ENCODE measurements around the gene PGBD5. TPM values are rescaled to one million over a fixed set of nuclear protein-coding genes. Genes with fewer than 3 reads are reported as not detected.

The PGBD5 gene
- total RNA-seq, 2 experiments from 2014 or later, result not detected

DNA sequence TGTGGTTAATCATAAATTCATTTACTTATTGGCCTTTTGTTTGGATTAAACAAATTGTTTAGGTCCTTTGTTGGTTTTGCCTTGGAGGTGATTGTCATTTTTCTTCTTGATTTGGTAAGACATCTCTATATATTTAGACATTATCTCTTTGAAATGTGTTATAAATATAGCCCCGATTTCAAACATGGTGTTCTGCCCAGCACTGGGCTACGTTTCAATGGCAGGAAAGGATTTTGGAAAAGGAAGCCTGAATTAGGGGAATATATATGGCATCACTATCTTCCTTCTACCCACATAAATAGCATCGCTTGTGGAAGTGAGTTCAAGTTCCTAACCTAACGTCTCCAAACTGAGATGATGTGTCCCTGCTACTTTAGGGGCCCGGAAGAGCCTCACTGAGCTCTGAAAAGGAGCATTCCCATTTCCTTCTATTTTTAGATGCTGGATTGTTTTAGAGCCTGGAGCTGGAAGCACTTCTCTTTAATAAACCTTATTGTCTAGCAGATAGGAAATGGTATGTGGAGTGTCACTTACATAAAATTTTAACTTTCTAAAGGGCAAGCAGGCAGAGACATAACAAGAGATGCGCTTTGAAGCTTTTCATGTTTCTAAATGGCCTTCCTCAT, 39.4 kb downstream of the PGBD5 start:
- ChIA-PET POLR2A (no interaction called here), CTCF (no interaction called here)
- Mint-ChIP-seq H3K4me3 (no peak overlapping the region), H3K27ac (no peak overlapping the region), H3K27me3 (peaks cover under 1% of the 10 kb centered on the region), H3K4me1 (no peaks in the 10 kb centered on the region), H3K9me3 (no peaks in the 10 kb centered on the region), H3K36me3 (ENCODE audit: low read depth) (no peaks in the 10 kb centered on the region)
- DNase-seq, result no peak

DNA sequence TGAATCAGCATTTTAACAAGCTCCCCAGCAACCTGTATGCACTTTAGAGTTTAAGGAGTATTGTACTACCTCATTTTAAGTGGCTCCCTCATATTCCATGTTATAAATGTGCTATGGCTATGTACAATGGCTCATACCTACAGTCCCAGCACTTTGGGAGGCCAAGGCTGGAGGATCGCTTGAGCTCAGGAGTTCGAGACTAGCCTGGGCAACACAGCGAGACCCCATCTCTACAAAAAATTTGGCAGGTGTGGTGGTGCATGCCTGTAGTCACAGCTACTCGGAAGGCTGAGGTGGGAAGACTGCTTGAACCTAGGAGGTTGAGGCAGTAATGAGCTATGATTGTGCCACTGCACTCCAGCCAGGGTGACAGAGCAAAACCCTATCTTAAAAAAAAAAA, 40.2 kb downstream of the PGBD5 start:
- Mint-ChIP-seq H3K9me3 (no peaks in the 10 kb centered on the region), H3K36me3 (ENCODE audit: low read depth) (no peaks in the 10 kb centered on the region), H3K4me3 (no peak overlapping the region), H3K27ac (no peak overlapping the region), H3K27me3 (peaks cover 2% of the 10 kb centered on the region), H3K4me1 (no peaks in the 10 kb centered on the region)
- POLR2A ChIA-PET, result no interaction called here
- no peak for DNase-seq
- CTCF ChIA-PET, result no interaction called here

DNA sequence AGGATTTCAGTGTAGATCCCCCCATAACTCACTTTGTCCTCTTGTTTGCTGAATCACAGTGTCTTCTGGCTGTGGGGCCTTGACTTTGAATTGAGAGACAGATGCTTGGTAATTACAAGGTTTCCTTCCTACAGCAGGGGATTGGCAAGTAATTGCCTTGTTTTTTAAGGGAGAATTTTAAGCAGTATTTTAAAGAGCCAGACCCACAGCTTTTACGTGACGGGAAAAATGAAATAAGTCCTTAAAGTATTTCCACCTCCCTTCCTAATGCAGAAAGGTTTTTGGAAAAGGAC, 41.0 kb downstream of the PGBD5 start:
- peaks cover 2% of the 10 kb centered on the region for H3K27me3 Mint-ChIP-seq
- ChIA-PET CTCF (no interaction called here), POLR2A (no interaction called here)
- H3K9me3 Mint-ChIP-seq, result no peaks in the 10 kb centered on the region
- no peaks in the 10 kb centered on the region for H3K36me3 Mint-ChIP-seq (ENCODE audit: low read depth)
- no peaks in the 10 kb centered on the region for H3K4me1 Mint-ChIP-seq
- H3K27ac Mint-ChIP-seq, result no peak overlapping the region
- H3K4me3 Mint-ChIP-seq, result no peak overlapping the region
- no peak for DNase-seq

DNA sequence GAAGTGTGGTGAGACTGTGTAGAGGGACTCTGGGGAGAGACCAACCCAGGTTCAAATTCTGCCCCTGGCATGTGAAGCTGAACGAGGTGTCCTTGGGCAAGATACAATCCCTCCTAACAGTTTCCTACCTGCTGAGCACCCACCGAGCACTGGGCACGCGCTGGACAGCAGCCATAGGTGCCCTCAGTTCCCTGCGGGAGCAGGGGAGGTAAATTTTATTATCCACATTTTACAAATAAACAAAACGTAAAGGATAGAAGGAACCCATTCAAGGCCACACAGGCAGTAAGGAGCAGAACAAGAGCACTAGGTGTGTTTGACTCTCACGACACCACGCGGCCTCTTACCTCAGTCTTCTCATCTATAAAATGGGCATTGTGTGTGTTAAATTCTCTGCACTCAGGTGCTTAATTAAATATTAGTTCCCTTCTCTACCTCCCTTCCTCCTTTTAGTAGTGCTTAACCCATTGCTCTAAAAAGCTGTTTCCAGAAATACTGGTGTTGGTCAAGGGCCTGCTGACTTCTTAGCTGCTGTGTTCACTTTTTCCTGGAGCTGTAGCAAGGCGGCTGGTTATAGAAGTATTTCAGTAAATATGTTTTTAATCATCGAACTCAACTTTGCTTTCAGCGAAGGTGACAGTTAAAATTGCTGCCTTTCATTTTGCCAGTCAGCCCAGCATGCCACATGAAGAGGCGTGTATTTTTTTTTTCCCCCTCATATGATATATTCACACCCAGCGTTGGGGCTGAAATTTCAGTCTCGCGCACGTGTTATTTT, 41.6 kb downstream of the PGBD5 start:
- peaks cover 3% of the 10 kb centered on the region for H3K9me3 Mint-ChIP-seq
- peaks cover 3% of the 10 kb centered on the region for H3K36me3 Mint-ChIP-seq (ENCODE audit: low read depth)
- POLR2A ChIA-PET, result no interaction called here

DNA sequence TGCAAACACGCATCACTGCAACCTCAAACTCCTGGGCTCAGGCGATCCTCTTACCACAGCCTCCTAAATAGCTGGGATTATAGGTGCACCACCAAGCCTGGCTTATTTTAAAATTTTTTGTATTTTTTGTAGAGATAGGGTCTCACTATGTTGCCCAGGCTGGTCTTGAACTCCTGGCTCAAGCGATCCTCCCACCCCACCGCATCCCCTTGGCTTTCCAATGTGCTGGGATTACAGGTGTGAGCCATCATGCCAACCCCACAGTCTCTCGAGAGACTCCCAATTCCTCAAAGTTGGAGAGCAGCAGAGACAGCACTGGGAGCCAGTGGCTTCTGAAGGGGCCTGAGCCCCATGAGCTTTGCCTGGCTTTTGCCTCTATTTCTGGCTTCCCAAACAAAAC, 42.7 kb downstream of the PGBD5 start:
- no peak for DNase-seq
- Mint-ChIP-seq H3K9me3 (peaks cover 10% of the 10 kb centered on the region), H3K27ac (no peak overlapping the region), H3K36me3 (ENCODE audit: low read depth) (peaks cover 4% of the 10 kb centered on the region), H3K4me3 (no peak overlapping the region), H3K4me1 (no peaks in the 10 kb centered on the region), H3K27me3 (peaks cover 4% of the 10 kb centered on the region)
- ChIA-PET CTCF (no interaction called here), POLR2A (no interaction called here)

More for the DNA sequence above, 41.6 kb downstream of the PGBD5 start:
- DNase-seq, result no peak
- peaks cover 2% of the 10 kb centered on the region for H3K27me3 Mint-ChIP-seq
- H3K4me3 Mint-ChIP-seq, result no peak overlapping the region
- CTCF ChIA-PET, result no interaction called here
- H3K4me1 Mint-ChIP-seq, result no peaks in the 10 kb centered on the region
- H3K27ac Mint-ChIP-seq, result no peak overlapping the region

DNA sequence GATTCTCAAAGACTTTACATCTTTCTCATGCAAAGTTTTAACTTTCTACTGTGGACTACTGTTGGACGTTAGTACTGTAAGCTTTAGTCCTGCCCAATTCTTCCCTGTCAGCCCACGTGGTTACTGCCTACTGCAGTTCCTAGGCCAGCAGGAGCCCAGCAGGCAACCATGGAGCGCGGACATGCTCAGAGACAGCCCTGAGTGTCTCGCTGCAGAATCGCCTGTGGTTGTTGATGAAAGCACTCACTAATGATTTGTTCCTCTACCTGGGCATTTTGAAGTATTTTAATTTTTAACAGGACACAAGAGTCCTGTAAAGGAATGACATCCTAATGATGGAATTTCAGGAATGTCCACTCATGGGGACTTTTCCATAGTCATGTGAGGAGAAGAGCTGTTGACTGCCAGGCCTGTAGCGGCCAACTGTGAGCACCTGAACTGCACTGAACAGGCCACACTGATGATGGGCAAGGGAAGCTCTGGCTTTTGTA, 44.1 kb downstream of the PGBD5 start:
- no peak overlapping the region for H3K27ac Mint-ChIP-seq
- ChIA-PET CTCF (no interaction called here), POLR2A (no interaction called here)
- H3K36me3 Mint-ChIP-seq (ENCODE audit: low read depth), result peaks cover 4% of the 10 kb centered on the region
- H3K4me1 Mint-ChIP-seq, result no peaks in the 10 kb centered on the region
- H3K27me3 Mint-ChIP-seq, result peaks cover 4% of the 10 kb centered on the region
- peaks cover 10% of the 10 kb centered on the region for H3K9me3 Mint-ChIP-seq
- no peak overlapping the region for H3K4me3 Mint-ChIP-seq
- no peak for DNase-seq

DNA sequence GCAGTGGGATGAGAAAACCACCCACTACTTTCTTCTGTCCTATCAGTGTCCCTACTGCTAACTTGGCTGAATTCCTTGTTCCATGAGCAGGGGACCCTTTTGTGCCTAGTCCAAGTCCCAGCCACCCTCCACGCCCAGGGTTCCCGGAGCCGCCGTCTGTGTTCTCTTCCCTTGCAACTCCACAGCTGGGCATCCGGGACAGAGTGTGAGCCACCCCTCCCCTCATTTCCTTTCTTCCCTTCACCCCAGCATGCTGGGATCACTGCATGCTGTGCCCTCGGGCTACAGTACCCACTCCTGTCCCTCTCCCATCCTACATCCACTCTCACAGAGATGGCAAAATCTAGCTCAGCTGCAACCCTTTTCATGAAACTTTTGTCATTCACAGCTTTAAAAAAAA, 44.5 kb downstream of the PGBD5 start:
- no peaks in the 10 kb centered on the region for H3K4me1 Mint-ChIP-seq
- H3K36me3 Mint-ChIP-seq (ENCODE audit: low read depth), result peaks cover 4% of the 10 kb centered on the region
- ChIA-PET CTCF (no interaction called here), POLR2A (no interaction called here)
- no peak overlapping the region for H3K27ac Mint-ChIP-seq
- peaks cover 4% of the 10 kb centered on the region for H3K27me3 Mint-ChIP-seq
- H3K4me3 Mint-ChIP-seq, result no peak overlapping the region
- H3K9me3 Mint-ChIP-seq, result peaks cover 10% of the 10 kb centered on the region
- no peak for DNase-seq

DNA sequence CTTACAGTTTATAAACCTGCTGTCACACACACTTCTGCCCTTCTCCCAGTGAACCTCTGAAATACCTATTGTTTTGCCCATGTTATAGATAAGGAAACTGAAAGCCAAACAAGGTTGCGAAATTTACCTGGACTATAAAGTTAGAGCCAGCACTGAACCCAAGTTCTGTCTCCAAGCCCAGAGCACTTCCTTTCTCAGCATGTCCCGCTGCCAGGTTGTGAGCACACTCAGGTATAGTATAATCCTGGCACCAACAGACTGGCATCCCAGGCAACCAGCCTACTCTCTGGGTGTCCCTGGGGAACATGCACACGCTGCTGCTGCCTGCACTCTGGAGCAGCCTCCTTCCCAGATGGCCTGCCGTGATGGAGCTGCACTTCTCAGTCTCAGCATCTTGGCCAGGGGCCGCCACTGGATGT, 45.1 kb downstream of the PGBD5 start:
- Mint-ChIP-seq H3K27ac (no peak overlapping the region), H3K4me3 (no peak overlapping the region), H3K36me3 (ENCODE audit: low read depth) (peaks cover 4% of the 10 kb centered on the region), H3K9me3 (peaks cover 10% of the 10 kb centered on the region), H3K27me3 (peaks cover 4% of the 10 kb centered on the region), H3K4me1 (no peaks in the 10 kb centered on the region)
- DNase-seq, result no peak
- CTCF ChIA-PET, result no interaction called here
- POLR2A ChIA-PET, result no interaction called here

DNA sequence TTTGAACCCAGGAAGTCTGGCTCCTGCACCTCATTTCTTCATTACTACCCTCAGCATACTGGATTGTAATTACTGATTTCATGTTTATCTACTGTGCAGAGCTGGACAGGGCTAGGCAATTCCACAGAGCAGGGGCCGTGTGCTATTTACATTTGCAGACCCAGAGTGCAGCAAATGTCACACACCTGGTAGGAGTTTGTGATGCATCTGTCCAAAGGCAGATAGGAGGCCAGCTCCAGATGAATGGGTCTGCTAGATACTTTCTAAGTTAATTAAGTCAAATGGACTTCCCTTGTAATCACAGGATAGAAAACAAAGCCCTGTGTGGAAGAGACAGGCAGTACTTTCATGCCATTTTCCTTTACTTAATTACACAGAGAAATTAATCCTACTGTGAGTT, 46.2 kb downstream of the PGBD5 start:
- Mint-ChIP-seq H3K36me3 (ENCODE audit: low read depth) (peaks cover 4% of the 10 kb centered on the region), H3K9me3 (peaks cover 10% of the 10 kb centered on the region), H3K27ac (no peak overlapping the region), H3K4me1 (no peaks in the 10 kb centered on the region), H3K4me3 (no peak overlapping the region), H3K27me3 (peaks cover 6% of the 10 kb centered on the region)
- DNase-seq, result no peak
- POLR2A ChIA-PET, result no interaction called here
- CTCF ChIA-PET, result no interaction called here

DNA sequence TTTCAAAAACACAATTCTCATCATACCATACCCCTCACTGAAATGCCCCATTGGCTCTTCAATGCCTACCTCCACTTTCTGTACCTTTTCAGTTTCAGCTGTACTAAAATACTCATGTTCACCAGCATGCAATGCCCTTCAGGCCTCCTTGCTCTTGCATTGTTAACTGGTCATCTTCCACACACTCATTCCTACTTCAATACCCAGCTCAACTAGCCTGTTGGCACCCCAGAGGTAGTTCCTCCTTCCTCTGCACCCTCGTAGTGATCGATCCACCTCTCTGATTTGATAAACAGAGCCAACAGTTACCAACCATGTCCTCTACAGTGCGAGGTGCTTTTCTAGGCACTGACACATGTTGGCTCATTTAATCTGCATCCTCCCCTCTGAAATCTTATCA, 46.7 kb downstream of the PGBD5 start:
- Mint-ChIP-seq H3K36me3 (ENCODE audit: low read depth) (peaks cover 4% of the 10 kb centered on the region), H3K4me3 (no peak overlapping the region), H3K27me3 (peaks cover 6% of the 10 kb centered on the region), H3K9me3 (peaks cover 10% of the 10 kb centered on the region), H3K27ac (no peak overlapping the region), H3K4me1 (no peaks in the 10 kb centered on the region)
- no peak for DNase-seq
- ChIA-PET POLR2A (no interaction called here), CTCF (no interaction called here)

DNA sequence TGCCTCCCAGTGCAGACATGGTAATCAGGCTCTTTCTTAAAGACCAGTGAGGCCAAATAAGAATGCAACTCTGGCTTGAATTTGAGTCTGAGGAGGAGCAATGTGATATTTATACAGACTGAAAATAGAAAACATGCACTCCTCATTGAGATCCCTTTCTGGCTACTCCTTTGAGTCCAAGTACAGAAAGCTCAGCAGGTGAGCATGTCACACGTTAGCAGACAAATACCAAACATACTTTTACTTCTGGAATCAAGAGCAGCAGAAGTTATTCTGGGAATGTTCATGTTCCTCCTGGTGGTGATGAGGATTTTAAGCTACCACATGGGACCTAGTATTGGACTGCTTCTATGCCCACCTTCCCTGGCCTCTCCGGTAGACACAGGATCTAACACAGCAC, 48.3 kb downstream of the PGBD5 start:
- POLR2A ChIA-PET, result no interaction called here
- Mint-ChIP-seq H3K27me3 (peaks cover 6% of the 10 kb centered on the region), H3K9me3 (peaks cover 10% of the 10 kb centered on the region), H3K4me3 (no peak overlapping the region), H3K27ac (no peak overlapping the region), H3K4me1 (no peaks in the 10 kb centered on the region), H3K36me3 (ENCODE audit: low read depth) (peaks cover 4% of the 10 kb centered on the region)
- CTCF ChIA-PET, result no interaction called here
- DNase-seq, result no peak

DNA sequence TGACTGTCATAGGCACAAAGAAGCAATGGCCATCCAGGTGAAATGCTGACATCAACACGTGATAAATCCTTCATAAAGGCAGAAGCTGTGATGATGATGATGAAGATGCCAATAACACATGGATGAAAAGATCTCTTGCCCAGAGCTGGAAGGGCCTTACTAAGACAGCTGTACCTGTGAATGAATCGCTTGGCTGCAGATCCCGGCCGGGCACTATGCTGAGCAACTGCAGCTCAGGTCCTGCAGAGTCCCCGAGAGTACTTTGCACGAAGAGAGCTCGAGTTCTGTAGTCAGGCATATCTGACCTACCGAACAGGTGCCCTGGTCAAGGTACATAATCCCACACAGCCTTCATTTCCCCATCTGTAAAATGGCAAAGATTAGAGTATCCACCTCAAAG, 48.8 kb downstream of the PGBD5 start:
- peaks cover 10% of the 10 kb centered on the region for H3K9me3 Mint-ChIP-seq
- H3K36me3 Mint-ChIP-seq (ENCODE audit: low read depth), result peaks cover 4% of the 10 kb centered on the region
- peaks cover 8% of the 10 kb centered on the region for H3K27me3 Mint-ChIP-seq
- POLR2A ChIA-PET, result no interaction called here
- H3K4me1 Mint-ChIP-seq, result no peaks in the 10 kb centered on the region
- no peak overlapping the region for H3K27ac Mint-ChIP-seq
- no peak for DNase-seq
- H3K4me3 Mint-ChIP-seq, result no peak overlapping the region
- CTCF ChIA-PET, result no interaction called here

DNA sequence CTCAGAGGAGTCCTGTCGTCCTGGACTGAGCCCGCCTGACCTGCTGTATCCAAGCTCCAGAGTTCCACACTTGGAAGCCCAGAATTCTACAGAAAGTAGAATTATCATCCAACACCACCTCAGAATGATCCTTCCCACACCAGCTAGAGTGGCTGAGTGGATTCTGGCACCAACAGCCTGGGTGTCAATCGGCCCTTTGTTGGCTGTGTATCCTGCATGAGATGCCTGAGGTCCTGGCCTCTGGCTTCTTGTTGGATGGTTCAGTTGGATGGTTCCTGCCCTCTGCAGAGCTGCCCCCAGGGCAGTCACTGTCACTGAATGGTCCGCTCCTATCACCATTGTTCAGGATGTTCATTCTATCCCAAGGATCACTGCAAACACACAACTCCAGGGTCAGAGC, 49.8 kb downstream of the PGBD5 start:
- H3K9me3 Mint-ChIP-seq, result peaks cover 10% of the 10 kb centered on the region
- H3K27me3 Mint-ChIP-seq, result peaks cover 8% of the 10 kb centered on the region
- no peak for DNase-seq
- POLR2A ChIA-PET, result no interaction called here
- CTCF ChIA-PET, result no interaction called here
- H3K36me3 Mint-ChIP-seq (ENCODE audit: low read depth), result peaks cover 4% of the 10 kb centered on the region
- no peaks in the 10 kb centered on the region for H3K4me1 Mint-ChIP-seq
- no peak overlapping the region for H3K4me3 Mint-ChIP-seq
- H3K27ac Mint-ChIP-seq, result no peak overlapping the region

DNA sequence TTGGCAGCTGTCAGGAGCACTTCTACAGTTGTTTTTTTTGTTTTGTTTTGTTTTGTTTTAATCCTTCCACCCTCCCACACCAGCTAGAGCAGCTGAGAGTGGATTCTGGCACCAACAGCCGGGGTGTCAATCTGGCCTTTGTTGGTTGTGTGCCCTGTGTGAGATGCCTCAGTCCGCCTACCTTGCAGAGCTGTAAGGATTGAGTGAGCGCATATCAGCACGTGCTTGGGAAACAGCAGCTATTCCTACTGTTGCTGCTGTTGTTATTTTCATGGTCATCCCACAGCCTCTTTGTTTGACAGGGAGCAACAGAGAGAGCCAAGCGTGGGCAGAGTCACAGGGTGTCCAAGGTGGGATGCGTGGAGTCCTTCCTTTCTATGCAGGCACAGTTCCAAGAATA, 50.4 kb downstream of the PGBD5 start:
- no peak overlapping the region for H3K4me3 Mint-ChIP-seq
- H3K27ac Mint-ChIP-seq, result no peak overlapping the region
- CTCF ChIA-PET, result no interaction called here
- POLR2A ChIA-PET, result no interaction called here
- DNase-seq, result no peak
- peaks cover 4% of the 10 kb centered on the region for H3K36me3 Mint-ChIP-seq (ENCODE audit: low read depth)
- H3K9me3 Mint-ChIP-seq, result peaks cover 10% of the 10 kb centered on the region
- H3K4me1 Mint-ChIP-seq, result no peaks in the 10 kb centered on the region
- peaks cover 8% of the 10 kb centered on the region for H3K27me3 Mint-ChIP-seq
